Fibroblast of skin of left quadriceps (primary cell): ENCODE data around the gene TMPRSS9.

Experiments used
- DNase-seq, 2 experiments: peaks; one replicate each; pipeline ENCODE4 v3.0.0-alpha.2; 2013; ENCODE audit warnings: low read depth in 2 of 2

The TMPRSS9 gene

GRCh38 chr19:2420490-2420889 lies 60.4 kb downstream of the TMPRSS9 start:
- DNase-seq: no peak

GRCh38 chr19:2421581-2422306 lies 61.7 kb downstream of the TMPRSS9 start:
- no peak for DNase-seq

GRCh38 chr19:2423071-2423914 lies 63.2 kb downstream of the TMPRSS9 start:
- DNase-seq: no peak

- no peak for DNase-seq
Measured at GRCh38 chr19:2423915-2424685, 64.0 kb downstream of the TMPRSS9 start.

- DNase-seq: peak; percentile 38 to 53
Measured at GRCh38 chr19:2424686-2425621, 64.9 kb downstream of the TMPRSS9 start.

GRCh38 chr19:2425622-2426581 lies 65.8 kb downstream of the TMPRSS9 start:
- DNase-seq: no peak

- no peak for DNase-seq
Measured at GRCh38 chr19:2426611-2427428, 66.8 kb downstream of the TMPRSS9 start.

- DNase-seq: peak; percentile 89 to 90
Measured at GRCh38 chr19:2427429-2428320, 67.6 kb downstream of the TMPRSS9 start, which contains the start of gene TIMM13. TIMM13 (minus strand) TSS chr19:2427586; CDS start chr19:2427533, 53 bp downstream.

- no peak for DNase-seq
Measured at GRCh38 chr19:2428321-2428690, 68.2 kb downstream of the TMPRSS9 start.

GRCh38 chr19:2428756-2429711 lies 69.0 kb downstream of the TMPRSS9 start:
- DNase-seq: no peak

GRCh38 chr19:2429917-2430535 lies 70.0 kb downstream of the TMPRSS9 start:
- no peak for DNase-seq

- no peak for DNase-seq
Measured at GRCh38 chr19:2431318-2432055, 71.4 kb downstream of the TMPRSS9 start.

GRCh38 chr19:2432131-2432848 lies 72.2 kb downstream of the TMPRSS9 start:
- DNase-seq: no peak

GRCh38 chr19:2433854-2434253 lies 73.8 kb downstream of the TMPRSS9 start:
- DNase-seq: no peak

GRCh38 chr19:2434267-2434666 lies 74.2 kb downstream of the TMPRSS9 start:
- no peak for DNase-seq
